ENCODE data around the gene OR4C6. TPM values are rescaled to one million over a fixed set of nuclear protein-coding genes. Genes with fewer than 3 reads are reported as not detected.

OR4C6 gene
- total RNA-seq, 1 donor from 2014 or later = not detected

GRCh38 chr11:55714982-55715888 is 53.2 kb downstream of the OR4C6 start:
- H3K4me3 Mint-ChIP-seq = no peak overlapping the region
- intact Hi-C loops (cut with micrococcal nuclease) = no loop called here
- H3K36me3 Mint-ChIP-seq (ENCODE audit: low read depth) = no peaks in the 10 kb centered on the region
- no peaks in the 10 kb centered on the region for H3K4me1 Mint-ChIP-seq (ENCODE audit: low read depth)
- H3K27ac Mint-ChIP-seq = no peak overlapping the region
- H3K27me3 Mint-ChIP-seq (ENCODE audit: insufficient read depth) = no peaks in the 10 kb centered on the region
- peaks cover 8% of the 10 kb centered on the region for H3K9me3 Mint-ChIP-seq
- DNase-seq (ENCODE audit: low spot score) = no peak

Other genes starting within 250 kb of the OR4C6 start
- not detected in 2 replicates for gene OR4C15, start 107.7 kb upstream of the OR4C6 start, total RNA-seq
- not detected in 2 replicates for gene OR4C16, start 90.1 kb upstream of the OR4C6 start, total RNA-seq
- not detected in 2 replicates for gene OR4C11, start 54.6 kb upstream of the OR4C6 start, total RNA-seq
- not detected in 2 replicates for gene OR4P4, start 27.1 kb upstream of the OR4C6 start, total RNA-seq
- not detected in 2 replicates for gene OR4S2, start 13.9 kb upstream of the OR4C6 start, total RNA-seq
- not detected in 2 replicates for gene OR5D13, start 111.2 kb downstream of the OR4C6 start, total RNA-seq
- gene OR5D14, start 133.4 kb downstream of the OR4C6 start, total RNA-seq = not detected in 2 replicates
- not detected in 2 replicates for gene OR5L1, start 149.2 kb downstream of the OR4C6 start, total RNA-seq
- gene OR5D18, start 157.4 kb downstream of the OR4C6 start, total RNA-seq = not detected in 2 replicates
- not detected in 2 replicates for gene OR5L2, start 165.0 kb downstream of the OR4C6 start, total RNA-seq
- gene OR5D16, start 176.6 kb downstream of the OR4C6 start, total RNA-seq = not detected in 2 replicates
- not detected in 2 replicates for gene TRIM51, start 221.1 kb downstream of the OR4C6 start, total RNA-seq